K562 (cell line): ENCODE data around the gene DSP. TPM values are rescaled to one million over a fixed set of nuclear protein-coding genes. Genes with fewer than 3 reads are reported as not detected.
A peak's percentile ranks its signal among the peaks of the same experiment; 100 is the strongest.

Experiments used
- ATAC-seq: fragments of 200-7000 bp; cut with Tn5 transposase; 3 replicates; pipeline ENCODE4 v1.9.1; 2020; ENCODE audit warnings: moderate library complexity
- BruUV-seq: library from RNA; stranded (reverse); fragments of 400-500 nt; replicated peaks from 2 replicates; lab custom pipeline; 2021; lab: Mats Ljungman, UMichigan
- CTCF ChIA-PET: fragments of 300-600 bp; formaldehyde crosslinking; extraction: SDS; loops from one replicate; lab custom pipeline; 2021; ENCODE audit warnings: low intra/inter-chr PET ratio; lab: Yijun Ruan, JAX
- POLR2A ChIA-PET: fragments of 300-600, 350-650 bp; sonication (Branson Sonifier 250); formaldehyde crosslinking; extraction: SDS; loops from one replicate; lab custom pipeline; 2021; ENCODE audit warnings: antibody characterized with exemption, inconsistent platforms; lab: Yijun Ruan, JAX
- DNase-seq, 4 experiments: peaks; one replicate each; pipeline versions ENCODE4 v3.0.0 to v3.0.0-alpha.2; 2011 to 2018; ENCODE audit warnings: low spot score in 3 of 4, mixed read lengths in 3 of 4; ENCODE audit errors: extremely low read depth in 1 of 4
- FAIRE-seq: peaks from 2 replicates; lab custom pipeline; 2011; peaks lifted over from hg19 to GRCh38; lab: Jason Lieb, UNC
- H2AFZ ChIP-seq: 2 replicates; pipeline ENCODE4 v1.6.0; 2011; ENCODE audit warnings: low read depth, low read length, control low read depth, inconsistent platforms
- H3K27ac ChIP-seq: fragments of 200-600 bp; 3 replicates; pipeline ENCODE4 v1.8.0; 2011; ENCODE audit warnings: low read depth, mild to moderate bottlenecking, control low read depth, inconsistent platforms, low read length, moderate library complexity, mixed read lengths; ENCODE audit errors: extremely low read depth
- H3K27me3 ChIP-seq, 2 experiments: fragments of 300-600 bp in 1 of 2; 2 replicates in 1 of 2; 3 replicates in 1 of 2; pipeline versions ENCODE4 v1.6.0 to v1.8.0; 2011; ENCODE audit warnings: inconsistent platforms in 2 of 2, low read length in 2 of 2, mild to moderate bottlenecking in 1 of 2, mixed read lengths in 1 of 2, moderate library complexity in 1 of 2; ENCODE audit not compliant: control insufficient read depth in 2 of 2, insufficient read depth in 2 of 2
- H3K36me3 ChIP-seq: fragments of 300-600 bp; 3 replicates; pipeline ENCODE4 v1.8.0; 2011; ENCODE audit warnings: mild to moderate bottlenecking, low read length, inconsistent platforms; ENCODE audit not compliant: control insufficient read depth, insufficient read depth
- H3K4me1 ChIP-seq, 2 experiments: fragments of 200-600 bp in 1 of 2; replicated peaks in 1 of 2; 2 replicates in 1 of 2; 3 replicates in 1 of 2; pipeline versions ENCODE4 v1.5.1 to v1.8.0; 2011; ENCODE audit warnings: inconsistent platforms in 2 of 2, low read length in 2 of 2, mild to moderate bottlenecking in 1 of 2, mixed read lengths in 1 of 2, moderate library complexity in 1 of 2; ENCODE audit not compliant: control insufficient read depth in 2 of 2, insufficient read depth in 2 of 2
- H3K4me2 ChIP-seq: 2 replicates; pipeline ENCODE4 v1.6.1; 2011; ENCODE audit warnings: low read length, control low read depth, inconsistent platforms, mixed read lengths; ENCODE audit not compliant: insufficient read depth
- H3K4me3 ChIP-seq: fragments of 200-600 bp; sonication (generic), shearing (Covaris generic); 2 replicates; pipeline ENCODE4 v1.5.1; 2016; ENCODE audit warnings: control low read depth, inconsistent platforms
- H3K79me2 ChIP-seq: fragments of 200-600 bp; 3 replicates; pipeline ENCODE4 v1.8.0; 2011; ENCODE audit warnings: low read length, inconsistent platforms; ENCODE audit not compliant: control insufficient read depth, insufficient read depth
- H3K9ac ChIP-seq, 2 experiments: 2 replicates each; pipeline versions ENCODE4 v1.6.0 to v1.6.1; 2011; ENCODE audit warnings: low read depth in 2 of 2, low read length in 2 of 2, control low read depth in 1 of 2, inconsistent platforms in 1 of 2, mild to moderate bottlenecking in 1 of 2, mixed read lengths in 1 of 2; ENCODE audit not compliant: insufficient read depth in 1 of 2
- H3K9me1 ChIP-seq: one replicate; pipeline ENCODE4 v1.6.0; 2011; ENCODE audit warnings: inconsistent platforms, mild to moderate bottlenecking, low read length, moderate library complexity; ENCODE audit not compliant: control insufficient read depth, insufficient read depth
- H3K9me3 ChIP-seq: replicated peaks from 2 replicates; pipeline ENCODE4 v1.5.1; 2011; ENCODE audit warnings: low read depth, low read length, inconsistent platforms; ENCODE audit not compliant: control insufficient read depth, insufficient read depth
- H4K20me1 ChIP-seq: replicated peaks from 2 replicates; pipeline ENCODE4 v1.6.1; 2011; ENCODE audit warnings: low read length, inconsistent platforms, mixed read lengths; ENCODE audit not compliant: control insufficient read depth, insufficient read depth
- MECOM ChIP-seq: fragments of 250-450 bp; sonication (Bioruptor Pico); IDR thresholded peaks from 2 replicates; pipeline ENCODE4 v1.8.0; 2022; ENCODE audit warnings: inconsistent platforms
- STAG1 ChIP-seq: sonication (generic); formaldehyde crosslinking; IDR thresholded peaks from 2 replicates; pipeline ENCODE4 v1.5.0; 2020; ENCODE audit warnings: missing genetic modification reagents, borderline replicate concordance
- USF2 ChIP-seq: sonication (generic); formaldehyde crosslinking; IDR thresholded peaks from 2 replicates; pipeline ENCODE4 v1.5.0; 2020; ENCODE audit warnings: missing genetic modification reagents
- XRCC4 ChIP-seq: IDR thresholded peaks from one replicate; pipeline ENCODE4 v1.6.1; 2011; ENCODE audit not compliant: insufficient read depth, insufficient read length; ENCODE audit errors: extremely low read depth
- ZBED1 ChIP-seq: IDR thresholded peaks from 2 replicates; pipeline ENCODE4 v1.6.1; 2014
- WGBS: fragments of 100-300 bp; shearing (Covaris generic); methylation state at CpG from one replicate; pipeline ENCODE4 v1.1.6; 2016; ENCODE audit warnings: low coverage, mixed read lengths; ENCODE audit not compliant: insufficient coverage; ENCODE audit errors: missing lambda C conversion rate; 5-methylcytosine and 5-hydroxymethylcytosine counted together
- in situ Hi-C: fragments of 300-500 bp; cut with MboI; formaldehyde crosslinking; loops from 4 replicates; pipeline ENCODE4 v1.15.0; 2018; ENCODE audit warnings: inconsistent platforms, mixed read lengths
- intact Hi-C: fragments of 100-400 bp; cut with micrococcal nuclease; formaldehyde crosslinking; loops from 2 replicates; pipeline ENCODE4 v1.14.2; 2022
- polyA plus RNA-seq, 8 experiments: library from polyadenylated mRNA; depleted of rRNA in 4 of 8; stranded (reverse) in 5 of 8; unstranded in 3 of 8; fragments of >200 nt; fragmentation: Nextera tagmentation in 2 of 8; fragmentation: Illumina TruSeq in 1 of 8; extraction: Ambion mirVana in 2 of 8; extraction: Trizol in 1 of 8; gene quantifications; 2 replicates each; pipeline versions ENCODE4 v1.2.1 to v1.2.3, GENCODE V29; 2011 to 2014; ENCODE audit warnings: inconsistent platforms in 1 of 8, missing spikeins in 1 of 8
- total RNA-seq, 7 experiments: library from RNA; depleted of rRNA in 6 of 7; stranded (reverse); fragments of >200 nt in 6 of 7; fragmentation: Illumina TruSeq in 2 of 7; extraction: Trizol in 2 of 7; gene quantifications; 2 replicates each; pipeline versions ENCODE4 v1.2.1 to v1.2.3, GENCODE V29; 2011 to 2021; ENCODE audit warnings: low replicate concordance in 1 of 7
- TF ChIP-seq, protein P1 (sequence below): sonication (generic); formaldehyde crosslinking; IDR thresholded peaks from 2 replicates; pipeline ENCODE4 v1.8.0; 2023; ENCODE audit warnings: mild to moderate bottlenecking, missing genetic modification reagents

The DSP gene
- total and polyA plus RNA-seq, 9 of the 15 experiments (the other 6 are each of a cell fraction or from before 2014, with no cell fraction given): under 0.01 to 0.24 (median 0.03) TPM; not detected in 2

DNA sequence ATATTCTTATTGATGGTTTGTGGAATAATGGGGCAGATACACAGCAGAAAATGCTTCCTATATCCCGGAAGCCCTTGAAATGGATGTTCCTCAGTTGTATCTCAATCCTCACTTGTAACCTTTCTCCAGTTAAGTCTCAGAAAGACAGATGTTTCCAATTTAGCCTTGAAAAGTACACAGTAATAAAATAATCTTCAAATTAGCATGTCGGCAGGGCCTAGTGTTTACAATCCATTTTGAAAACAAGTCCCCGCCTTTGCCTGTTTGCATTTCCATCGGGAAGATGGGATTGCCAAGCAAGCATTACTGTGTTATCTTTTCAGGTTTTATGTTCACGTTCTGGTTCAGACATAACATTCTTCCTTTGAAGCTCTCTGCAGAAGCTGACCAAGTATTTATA is 90.0 kb downstream of the DSP start:
- Histone ChIP-seq H3K4me2 (no peak overlapping the region), H2AFZ (no peak overlapping the region), H3K9ac (no peak overlapping the region), H3K27ac (no peak overlapping the region), H4K20me1 (no peaks in the 10 kb centered on the region), H3K36me3 (no peaks in the 10 kb centered on the region), H3K79me2 (no peaks in the 10 kb centered on the region), H3K9me1 (no peaks in the 10 kb centered on the region), H3K4me1 (no peaks in the 10 kb centered on the region), H3K27me3 (peaks cover 44 to 54% of the 10 kb centered on the region in 2 experiments), H3K4me3 (no peak overlapping the region)
- ChIA-PET CTCF (no interaction called here), POLR2A (interaction anchor here (3.0 kb wide), 1 partner anchor 9 kb away, joined by 7 read pairs; no protein-coding TSS in a partner anchor)
- no TSS peak for BruUV-seq
- peak; percentile 23 for FAIRE-seq
- 3% methylated on average over 5 of the region's 5 CpGs for WGBS
- intact Hi-C loops: no loop called here
- in situ Hi-C loops: no loop called here
- no peak for TF ChIP-seq MECOM
- TF ChIP-seq ZBED1: no peak
- TF ChIP-seq XRCC4: no peak
- no peak for TF ChIP-seq STAG1 (CRISPR knock-in tag)
- TF ChIP-seq, protein P1, sequence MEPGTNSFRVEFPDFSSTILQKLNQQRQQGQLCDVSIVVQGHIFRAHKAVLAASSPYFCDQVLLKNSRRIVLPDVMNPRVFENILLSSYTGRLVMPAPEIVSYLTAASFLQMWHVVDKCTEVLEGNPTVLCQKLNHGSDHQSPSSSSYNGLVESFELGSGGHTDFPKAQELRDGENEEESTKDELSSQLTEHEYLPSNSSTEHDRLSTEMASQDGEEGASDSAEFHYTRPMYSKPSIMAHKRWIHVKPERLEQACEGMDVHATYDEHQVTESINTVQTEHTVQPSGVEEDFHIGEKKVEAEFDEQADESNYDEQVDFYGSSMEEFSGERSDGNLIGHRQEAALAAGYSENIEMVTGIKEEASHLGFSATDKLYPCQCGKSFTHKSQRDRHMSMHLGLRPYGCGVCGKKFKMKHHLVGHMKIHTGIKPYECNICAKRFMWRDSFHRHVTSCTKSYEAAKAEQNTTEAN (CRISPR knock-in tag): no peak
- no peak for TF ChIP-seq USF2
- TF ChIP-seq, all 486 proteins: peak for 0
- no peak for ATAC-seq
- no peak for DNase-seq
- no peaks in the 10 kb centered on the region for H3K9me3 ChIP-seq
